HepG2 (cell line): ENCODE measurements around the gene POTEC. TPM values are rescaled to one million over a fixed set of nuclear protein-coding genes. Genes with fewer than 3 reads are reported as not detected.
"Not testable (repeated sequence)": the region's sequence is repeated elsewhere in the genome, so short reads cannot be mapped to it uniquely, and the experiment has no call there.

Experiments used
- ATAC-seq: fragments of 200-7000 bp; cut with Tn5 transposase; 3 replicates; pipeline ENCODE4 v1.9.1; 2020; ENCODE audit warnings: mild to moderate bottlenecking, moderate library complexity
- BruUV-seq: library from RNA; stranded (reverse); fragments of 400-500 nt; replicated peaks from 2 replicates; lab custom pipeline; 2021; lab: Mats Ljungman, UMichigan
- CTCF ChIA-PET: fragments of 300-600 bp; formaldehyde crosslinking; extraction: SDS; loops from one replicate; lab custom pipeline; 2021; ENCODE audit warnings: low total read pairs, inconsistent platforms, low intra/inter-chr PET ratio; lab: Yijun Ruan, JAX
- POLR2A ChIA-PET: fragments of 350-600 bp; sonication (Branson Sonifier 250); formaldehyde crosslinking; loops from one replicate; lab custom pipeline; 2020; ENCODE audit warnings: antibody characterized with exemption, inconsistent platforms; lab: Yijun Ruan, JAX
- DNase-seq: peaks from one replicate; pipeline ENCODE4 v3.0.0-alpha.2; 2015; ENCODE audit warnings: low spot score
- FAIRE-seq: peaks from 3 replicates; lab custom pipeline; 2011; peaks lifted over from hg19 to GRCh38; lab: Jason Lieb, UNC
- H2AFZ ChIP-seq: one replicate; pipeline ENCODE4 v1.6.1; 2011; ENCODE audit warnings: low read length, inconsistent platforms
- H3K27ac ChIP-seq: fragments of 300-600 bp; 3 replicates; pipeline ENCODE4 v1.8.0; 2011; ENCODE audit warnings: mixed run types, mild to moderate bottlenecking, mixed read lengths, low read length, inconsistent platforms; ENCODE audit not compliant: insufficient read depth; ENCODE audit errors: extremely low read length
- H3K27me3 ChIP-seq, 2 experiments: fragments of 200-600 bp in 1 of 2; 2 replicates in 1 of 2; 3 replicates in 1 of 2; pipeline versions ENCODE4 v1.6.0 to v1.8.0; 2011; ENCODE audit warnings: low read length in 2 of 2, mild to moderate bottlenecking in 2 of 2, moderate library complexity in 2 of 2, inconsistent platforms in 1 of 2; ENCODE audit not compliant: insufficient read depth in 2 of 2, control insufficient read depth in 1 of 2
- H3K36me3 ChIP-seq, 2 experiments: fragments of 200-600 bp in 1 of 2; replicated peaks in 1 of 2; 2 replicates in 1 of 2; 3 replicates in 1 of 2; pipeline versions ENCODE4 v1.5.1 to v1.8.0; 2011; ENCODE audit warnings: low read length in 2 of 2, inconsistent platforms in 1 of 2; ENCODE audit not compliant: insufficient read depth in 2 of 2, control insufficient read depth in 1 of 2
- H3K4me1 ChIP-seq: 2 replicates; pipeline ENCODE4 v1.5.1; 2012; ENCODE audit warnings: low read length, inconsistent platforms; ENCODE audit not compliant: insufficient read depth
- H3K4me2 ChIP-seq: 2 replicates; pipeline ENCODE4 v1.6.0; 2011; ENCODE audit warnings: low read depth, low read length, inconsistent platforms
- H3K4me3 ChIP-seq, 3 experiments: fragments of 200-600 bp in 1 of 3; sonication (generic), shearing (Covaris generic) in 1 of 3; replicated peaks in 1 of 3; 2 replicates each; pipeline ENCODE4 v1.5.1; 2011 to 2016; ENCODE audit warnings: low read length in 3 of 3, inconsistent platforms in 2 of 3, low read depth in 2 of 3, mild to moderate bottlenecking in 2 of 3, control low read depth in 1 of 3, mixed read lengths in 1 of 3; ENCODE audit not compliant: insufficient read depth in 1 of 3
- H3K79me2 ChIP-seq: one replicate; pipeline ENCODE4 v1.6.1; 2011; ENCODE audit warnings: low read length, inconsistent platforms; ENCODE audit not compliant: insufficient read depth
- H3K9ac ChIP-seq: 2 replicates; pipeline ENCODE4 v1.6.0; 2011; ENCODE audit warnings: mild to moderate bottlenecking, low read depth, low read length, inconsistent platforms; ENCODE audit not compliant: insufficient read depth
- H3K9me3 ChIP-seq: 2 replicates; pipeline ENCODE4 v1.5.1; 2012; ENCODE audit warnings: mild to moderate bottlenecking, low read length
- H4K20me1 ChIP-seq: 2 replicates; pipeline ENCODE4 v1.6.0; 2011; ENCODE audit warnings: inconsistent platforms, mild to moderate bottlenecking, low read length, moderate library complexity; ENCODE audit not compliant: insufficient read depth
- WGBS: methylation state at CpG from one replicate; pipeline ENCODE4 v1.1.6; 2017; ENCODE audit warnings: low lambda C conversion rate; 5-methylcytosine and 5-hydroxymethylcytosine counted together
- in situ Hi-C: cut with HindIII; loops from 2 replicates; pipeline ENCODE4 v1.10.0; 2017; ENCODE audit warnings: low pct_unique_long_range_greater_than_20kb; ENCODE audit not compliant: extremely low pct_ligation_motif_present
- intact Hi-C: fragments of 100-400 bp; cut with micrococcal nuclease; formaldehyde crosslinking; loops from one replicate; pipeline ENCODE4 v1.10.0; 2022; ENCODE audit not compliant: unreplicated experiment
- polyA plus RNA-seq, 8 experiments: library from polyadenylated mRNA; depleted of rRNA in 3 of 8; stranded (reverse) in 7 of 8; unstranded in 1 of 8; fragments of >200 nt; fragmentation: Illumina TruSeq in 4 of 8; extraction: Trizol in 4 of 8; gene quantifications; 2 replicates each; pipeline versions ENCODE4 v1.2.1 to v1.2.3, GENCODE V29; 2011 to 2016; ENCODE audit warnings: low read depth in 4 of 8, missing spikeins in 1 of 8, mixed read lengths in 1 of 8; ENCODE audit not compliant: insufficient read depth in 1 of 8
- total RNA-seq, 5 experiments: library from RNA; depleted of rRNA; stranded (reverse); fragments of >200 nt; fragmentation: Illumina TruSeq; extraction: Trizol; gene quantifications; 2 replicates each; pipeline ENCODE4 v1.2.3, GENCODE V29; 2016; ENCODE audit warnings: low read depth in 1 of 5

Gene POTEC
- total and polyA plus RNA-seq, 2 of the 13 experiments (the other 11 are each of a cell fraction or from before 2014, with no cell fraction given), result not detected

DNA sequence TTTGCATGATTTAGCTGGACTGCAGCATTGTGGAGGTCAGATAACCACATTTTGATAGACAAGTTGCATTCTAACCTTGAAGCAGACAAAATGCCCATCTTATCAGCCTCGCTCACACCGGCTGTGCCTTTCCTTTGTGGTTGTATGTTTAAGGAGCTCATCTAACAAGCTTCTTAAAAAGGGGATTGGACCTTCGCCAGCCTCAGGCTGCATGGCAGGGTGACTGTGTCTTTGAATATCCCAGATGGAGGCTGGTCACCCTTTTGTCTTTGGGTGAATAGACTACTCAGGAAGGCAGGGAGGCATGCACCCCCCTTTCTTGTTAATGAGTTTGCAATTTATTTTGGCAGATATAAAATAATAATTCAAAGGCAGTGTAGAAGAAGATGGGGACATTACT, 72.1 kb downstream of the POTEC start:
- 13% methylated on average over 3 of the region's 3 CpGs for WGBS
- H3K27me3 ChIP-seq, H3K36me3 ChIP-seq, H3K27ac ChIP-seq, ATAC-seq, H3K9ac ChIP-seq, intact Hi-C loops, H3K9me3 ChIP-seq, DNase-seq, CTCF ChIA-PET, H3K4me2 ChIP-seq, H3K4me1 ChIP-seq, H2AFZ ChIP-seq, H3K79me2 ChIP-seq, FAIRE-seq, BruUV-seq, POLR2A ChIA-PET, H4K20me1 ChIP-seq, in situ Hi-C loops, H3K4me3 ChIP-seq: not testable (repeated sequence)

DNA sequence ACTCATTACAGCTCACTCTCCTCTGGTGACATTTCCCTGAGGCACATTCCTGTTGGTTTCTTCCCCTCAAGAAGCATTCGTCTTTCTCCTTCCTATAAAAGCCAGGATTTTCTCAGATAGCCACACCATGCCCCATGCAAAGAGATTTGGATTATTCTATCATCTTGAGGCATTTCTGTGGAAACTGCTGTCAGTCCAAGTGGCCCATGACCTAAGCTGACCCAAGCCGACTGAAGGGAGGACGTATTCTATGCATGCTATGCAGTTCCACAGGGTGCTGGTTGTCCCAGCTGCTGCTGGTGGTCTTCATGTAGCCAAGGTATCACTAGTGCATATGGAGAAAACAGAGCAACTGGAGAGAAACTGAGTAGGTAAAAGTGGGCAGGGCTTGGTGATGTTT, 73.0 kb downstream of the POTEC start:
- H2AFZ ChIP-seq, H3K9ac ChIP-seq, H3K27ac ChIP-seq, H3K79me2 ChIP-seq, H4K20me1 ChIP-seq, ATAC-seq, POLR2A ChIA-PET, H3K9me3 ChIP-seq, H3K4me3 ChIP-seq, H3K27me3 ChIP-seq, H3K4me1 ChIP-seq, in situ Hi-C loops, H3K4me2 ChIP-seq, DNase-seq, CTCF ChIA-PET, BruUV-seq, FAIRE-seq, H3K36me3 ChIP-seq, intact Hi-C loops: not testable (repeated sequence)
- WGBS, result 2% methylated on average over 3 of the region's 3 CpGs

DNA sequence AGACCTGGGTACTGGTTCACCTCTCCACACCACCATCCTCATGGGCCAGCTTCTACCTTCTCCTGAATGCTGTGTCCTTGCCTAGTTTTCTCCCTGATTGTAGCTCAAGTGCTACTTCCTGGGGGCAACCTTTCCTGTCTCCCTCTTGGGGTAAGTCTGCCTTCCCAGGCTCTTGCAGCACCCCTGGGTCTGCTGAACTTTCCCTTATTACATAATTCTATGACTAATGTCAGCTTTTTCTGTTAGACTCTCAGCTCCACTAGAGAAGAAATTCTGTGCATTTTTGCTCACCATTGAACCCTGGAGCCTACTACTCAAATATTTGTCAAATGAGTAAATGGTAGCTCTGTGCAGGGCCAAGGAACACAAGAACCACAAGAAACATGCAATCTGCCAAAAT, 73.4 kb downstream of the POTEC start:
- FAIRE-seq, H3K27me3 ChIP-seq, CTCF ChIA-PET, H4K20me1 ChIP-seq, H3K4me2 ChIP-seq, H3K36me3 ChIP-seq, ATAC-seq, H3K9me3 ChIP-seq, H3K27ac ChIP-seq, H3K4me1 ChIP-seq, intact Hi-C loops, H3K9ac ChIP-seq, BruUV-seq, in situ Hi-C loops, H3K4me3 ChIP-seq, H2AFZ ChIP-seq, POLR2A ChIA-PET, H3K79me2 ChIP-seq: not testable (repeated sequence)
- peak; percentile 5 for DNase-seq

DNA sequence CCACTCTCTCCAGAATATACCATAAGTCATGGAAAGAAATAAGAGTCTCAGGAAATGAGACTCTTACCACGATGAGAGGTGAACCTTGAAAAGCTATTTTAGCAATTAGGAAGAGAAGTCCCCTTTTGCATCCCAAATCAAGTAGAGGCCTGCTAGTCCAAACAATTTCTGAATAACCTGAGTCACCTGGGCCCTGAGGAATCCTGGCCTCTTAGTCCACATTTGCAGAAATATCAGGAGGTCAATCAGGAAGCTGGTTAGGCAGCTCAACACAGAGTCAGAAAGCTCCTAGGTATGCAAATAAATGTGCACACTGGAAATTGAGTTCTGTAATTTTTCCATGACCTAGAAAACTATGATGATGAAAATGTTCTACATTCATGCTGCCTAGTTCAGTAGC, 77.4 kb downstream of the POTEC start:
- intact Hi-C loops, CTCF ChIA-PET, BruUV-seq, H3K4me3 ChIP-seq, H3K36me3 ChIP-seq, DNase-seq, FAIRE-seq, H3K27me3 ChIP-seq, ATAC-seq, H3K4me1 ChIP-seq, H3K79me2 ChIP-seq, H3K27ac ChIP-seq, H4K20me1 ChIP-seq, H3K9me3 ChIP-seq, H3K4me2 ChIP-seq, POLR2A ChIA-PET, in situ Hi-C loops, H3K9ac ChIP-seq, H2AFZ ChIP-seq: not testable (repeated sequence)
- 0% methylated on average over 1 of the region's 1 CpG for WGBS
